ENCODE measurements around the gene SPATA31D1.

Gene SPATA31D1

GRCh38 chr9:82038897-82039296 is 50.3 kb downstream of the SPATA31D1 start:
- no peaks in the 10 kb centered on the region for H3K4me1 ChIP-seq
- H3K27me3 ChIP-seq, result no peaks in the 10 kb centered on the region
- no peak overlapping the region for H3K27ac ChIP-seq
- H3K9me3 ChIP-seq (replicated peaks in 1 of 11), result no peaks in the 10 kb centered on the region
- no peak overlapping the region for H3K4me2 ChIP-seq
- no peak for TF ChIP-seq Cebpa-rat (IDR thresholded peaks at IDR 0.05)
- H4K20me1 ChIP-seq, result no peaks in the 10 kb centered on the region
- no peaks in the 10 kb centered on the region for H3K36me3 ChIP-seq
- H3K4me3 ChIP-seq, result no peak overlapping the region
- no peak overlapping the region for H3K9ac ChIP-seq
